SHP77 treated with DMSO at 0.1 percent for 48 hours (cell line): ENCODE data around the gene TJP2.
"Not testable (repeated sequence)": the region's sequence is repeated elsewhere in the genome, so short reads cannot be mapped to it uniquely, and the experiment has no call there.

Experiments used
- DNase-seq: peaks from one replicate; lab custom pipeline; 2025; lab: John Stamatoyannopoulos, UW

TJP2 gene

DNA sequence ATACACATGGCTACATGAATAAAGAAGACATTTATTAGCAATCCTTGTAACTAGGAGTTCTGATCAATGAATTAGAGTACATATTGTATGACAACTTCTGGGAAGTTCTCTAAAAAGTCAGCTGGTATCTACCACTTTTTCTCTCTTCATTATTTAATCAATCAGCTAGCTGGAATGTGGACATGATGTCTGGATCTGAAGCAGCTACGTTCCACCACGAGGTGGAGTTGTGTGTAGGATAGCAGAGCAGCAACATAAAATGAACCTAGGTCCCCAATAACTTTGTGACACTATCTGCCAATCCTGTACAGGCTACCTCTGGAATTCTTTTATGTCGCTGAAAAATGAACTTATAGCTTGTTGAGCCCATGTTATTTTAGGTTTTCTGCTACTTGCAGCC is 118.0 kb downstream of the TJP2 start:
- no peak for DNase-seq

GRCh38 chr9:69293156-69293555 is 119.1 kb downstream of the TJP2 start:
- no peak for DNase-seq

DNA sequence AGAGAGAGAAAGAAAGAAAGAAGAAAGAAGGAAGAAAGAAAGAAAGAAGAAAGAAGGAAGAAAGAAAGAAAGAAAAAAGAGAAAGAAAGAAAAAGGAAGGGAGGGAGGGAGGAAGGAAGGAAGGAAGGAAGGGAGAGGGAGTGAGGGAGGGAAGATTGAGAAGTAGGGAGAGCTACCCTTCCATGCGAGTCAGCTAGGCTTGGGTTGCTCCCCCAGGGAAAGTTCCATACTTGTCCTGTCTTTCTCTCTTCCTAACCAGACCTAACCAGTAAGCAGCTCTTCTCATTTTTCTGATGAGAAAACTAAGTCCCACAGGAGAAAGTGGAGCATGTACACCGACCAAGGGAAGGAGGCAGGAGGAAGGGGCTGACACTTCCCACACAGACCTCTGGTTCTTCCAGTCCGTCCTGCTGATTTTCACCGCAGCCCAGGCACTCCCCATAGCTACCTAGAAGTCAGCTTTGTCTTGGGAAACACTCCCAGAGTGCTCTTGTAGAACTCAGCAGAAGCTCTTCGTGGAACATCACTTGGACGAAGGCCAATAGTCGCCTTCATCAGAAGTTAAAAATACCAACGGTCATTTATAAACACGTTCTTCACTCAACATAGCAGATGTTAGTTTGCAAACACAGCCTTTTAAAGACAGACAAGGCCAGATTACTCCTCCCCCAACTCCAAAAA is 121.9 kb downstream of the TJP2 start:
- no peak for DNase-seq

- DNase-seq, result no peak
Measured at GRCh38 chr9:69297300-69297980, 123.4 kb downstream of the TJP2 start.

GRCh38 chr9:69299315-69299714 is 125.2 kb downstream of the TJP2 start:
- no peak for DNase-seq

DNA sequence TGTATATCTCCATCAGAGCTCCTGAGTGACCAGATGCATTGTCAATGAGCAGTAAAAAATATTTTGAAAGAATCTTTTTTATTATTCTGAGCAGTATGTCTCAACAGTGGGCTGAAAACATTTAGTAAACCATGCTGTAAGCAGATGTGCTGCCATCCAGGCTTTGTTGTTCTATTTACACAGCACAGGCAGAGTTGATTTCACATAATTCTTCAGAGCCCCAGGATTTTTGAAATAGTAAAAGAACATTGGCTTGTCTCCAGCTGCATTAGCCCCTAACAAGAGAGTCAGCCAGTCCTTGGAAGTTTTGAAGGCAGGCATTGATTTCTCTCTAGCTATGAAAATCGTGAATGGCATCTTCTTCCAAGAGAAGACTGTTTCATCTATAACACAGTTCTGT is 125.7 kb downstream of the TJP2 start:
- no peak for DNase-seq

DNA sequence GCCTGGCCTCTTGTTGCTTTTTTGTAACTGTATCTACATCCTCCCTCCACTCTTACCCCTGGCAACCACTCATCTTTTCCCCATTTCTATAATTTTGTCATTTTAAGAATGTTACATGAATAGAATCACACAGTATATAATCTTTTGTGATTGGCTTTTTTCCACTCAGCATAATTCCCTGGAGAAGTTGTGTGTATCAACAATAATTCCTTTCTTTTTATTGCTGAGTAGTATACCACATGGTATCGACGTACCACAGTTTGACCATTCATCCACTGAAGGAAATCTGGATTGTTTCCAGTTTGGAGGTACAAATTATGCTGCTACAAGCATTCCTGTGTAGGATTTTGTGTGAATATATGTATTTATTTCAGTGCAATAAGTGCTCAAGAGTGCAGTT is 129.3 kb downstream of the TJP2 start:
- no peak for DNase-seq

DNA sequence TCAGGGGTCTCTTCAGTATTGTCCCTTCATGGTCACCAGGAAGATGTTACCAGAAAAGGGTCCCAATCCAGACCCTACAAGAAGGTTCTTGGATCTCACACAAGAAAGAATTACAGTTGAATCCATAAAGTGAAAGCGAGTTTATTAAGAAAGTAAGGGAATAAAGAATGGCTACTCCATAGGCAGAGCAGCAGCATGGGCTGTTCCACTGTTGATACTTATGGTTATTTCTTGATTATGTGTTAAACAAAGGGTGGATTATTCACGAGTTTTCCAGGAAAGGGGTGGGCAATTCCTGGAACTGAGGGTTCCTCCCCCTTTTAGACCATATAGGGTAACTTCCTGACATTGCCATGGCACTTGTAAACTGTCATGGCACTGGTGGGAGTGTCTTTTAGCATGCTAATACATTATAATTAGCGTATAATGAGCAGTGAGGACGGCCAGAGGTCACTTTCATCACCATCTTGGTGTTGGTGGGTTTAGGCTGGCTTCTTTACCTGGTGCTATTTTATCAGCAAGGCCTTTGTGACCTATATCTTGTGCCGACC is 132.9 kb downstream of the TJP2 start:
- DNase-seq, result not testable (repeated sequence)

GRCh38 chr9:69307446-69308205 is 133.5 kb downstream of the TJP2 start:
- DNase-seq, result no peak

- no peak for DNase-seq
Measured at GRCh38 chr9:69308206-69308931, 134.3 kb downstream of the TJP2 start.

DNA sequence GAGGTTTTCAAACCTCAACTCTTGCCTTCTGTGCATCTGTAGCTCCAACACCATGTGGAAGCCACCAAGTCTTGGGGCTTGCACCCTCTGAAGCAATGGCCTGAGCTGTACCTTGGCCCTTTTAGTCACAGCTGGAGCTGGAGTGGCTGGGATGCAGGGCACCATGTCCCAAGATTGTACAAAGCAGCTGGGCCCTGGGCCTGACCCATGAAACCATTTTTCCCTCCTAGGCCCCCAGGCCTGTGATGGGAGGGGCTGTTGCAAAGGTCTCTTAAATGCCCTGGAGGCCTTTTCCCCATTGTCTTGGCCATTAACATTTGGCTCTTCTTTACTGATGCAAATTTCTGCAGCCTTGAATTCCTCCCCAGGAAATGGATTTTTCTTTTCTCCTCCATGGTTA is 139.1 kb downstream of the TJP2 start:
- no peak for DNase-seq

DNA sequence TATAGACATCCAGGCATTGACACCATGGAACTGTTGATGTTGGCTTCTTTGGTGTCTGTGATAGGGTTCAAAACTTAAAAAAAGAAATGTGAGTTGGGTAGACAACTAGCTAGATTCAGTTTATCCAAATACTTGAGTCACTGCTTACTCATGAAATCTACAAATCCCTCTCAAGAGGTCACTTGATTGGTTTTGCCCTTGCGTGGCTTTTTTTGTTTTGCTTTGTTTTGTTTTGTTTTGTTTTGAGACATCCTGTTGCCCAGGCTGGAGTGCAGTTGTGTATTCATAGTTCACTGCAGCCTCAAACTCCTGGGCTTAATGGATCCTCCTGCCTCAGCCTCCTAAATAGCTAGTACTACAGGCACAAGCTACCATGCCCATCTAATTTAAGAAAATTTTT is 140.5 kb downstream of the TJP2 start:
- no peak for DNase-seq

DNA sequence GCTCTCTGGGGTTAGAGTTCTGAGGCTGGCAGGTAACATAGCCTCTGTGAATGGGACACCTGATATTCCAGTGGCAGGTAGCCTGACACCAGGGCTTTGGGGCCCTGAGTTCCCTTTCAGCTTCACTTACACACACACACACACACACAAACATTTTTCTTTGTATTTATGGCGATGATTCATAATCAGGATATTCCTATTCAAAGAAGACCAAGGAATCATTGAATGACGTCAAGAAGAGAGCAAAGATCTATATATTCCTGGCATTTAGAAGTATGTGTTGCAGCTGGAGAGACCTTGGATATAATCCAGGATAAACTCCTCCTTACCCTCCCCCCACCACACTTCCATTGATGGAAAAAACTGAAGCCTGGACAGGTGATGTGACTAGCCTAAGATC is 143.0 kb downstream of the TJP2 start:
- DNase-seq, result no peak

DNA sequence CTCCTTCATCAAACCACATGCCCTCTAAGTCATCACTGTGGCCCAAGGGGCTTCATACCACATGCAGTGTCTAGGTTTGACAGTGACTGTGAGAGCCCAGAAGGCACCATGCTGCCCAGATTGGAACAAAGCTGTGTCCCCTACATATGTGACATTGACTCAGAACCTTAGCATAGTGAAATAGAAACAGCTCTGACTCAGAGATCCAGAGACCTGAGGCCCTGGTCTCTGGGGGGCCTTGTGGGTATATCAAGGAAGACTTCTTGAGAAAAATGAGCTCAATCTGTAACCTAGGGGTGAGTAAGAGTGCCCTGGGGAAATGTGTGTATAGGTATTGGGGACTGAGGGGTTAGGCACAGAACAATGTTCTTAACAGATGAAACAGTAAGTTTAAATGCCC is 143.8 kb downstream of the TJP2 start:
- no peak for DNase-seq

GRCh38 chr9:69319324-69320025 is 145.4 kb downstream of the TJP2 start:
- no peak for DNase-seq

GRCh38 chr9:69322256-69322655 is 148.2 kb downstream of the TJP2 start:
- DNase-seq, result no peak

DNA sequence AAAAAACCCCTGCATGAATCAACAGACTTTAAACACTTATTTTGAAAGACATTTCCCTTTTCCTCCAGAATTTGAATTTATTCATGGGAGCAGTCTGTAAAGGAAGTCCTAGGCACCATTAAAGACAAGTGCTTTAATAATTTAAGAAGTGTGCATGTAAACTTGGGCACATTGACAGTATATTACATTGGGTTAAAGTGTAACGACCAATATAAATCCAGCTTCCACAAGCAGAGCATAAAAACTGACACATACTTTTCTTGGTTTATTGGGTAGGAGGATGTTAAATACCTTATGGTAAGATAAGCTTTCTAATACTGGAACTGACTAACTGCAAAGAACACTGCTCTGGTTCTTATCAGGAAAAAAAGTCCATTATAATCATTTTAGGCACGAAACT is 149.8 kb downstream of the TJP2 start:
- DNase-seq, result no peak
